Common myeloid progenitor, CD34-positive (primary cell): ENCODE data around the gene APEX1.

Experiments used
- CTCF ChIA-PET: fragments of 350-600 bp; sonication (Branson Sonifier 250); formaldehyde crosslinking; loops from one replicate; lab custom pipeline; 2021; ENCODE audit warnings: antibody characterized with exemption; lab: Charles Lee
- POLR2A ChIA-PET: fragments of 350-600 bp; sonication (Branson Sonifier 250); formaldehyde crosslinking; loops from one replicate; lab custom pipeline; 2021; ENCODE audit warnings: antibody characterized with exemption; lab: Charles Lee
- DNase-seq, 3 donors: peaks; one replicate each; pipeline versions ENCODE4 v3.0.0 to v3.0.0-alpha.2; 2013
- H3K27ac ChIP-seq, 2 experiments: 1 replicate in 1 of 2; 2 replicates in 1 of 2; pipeline ENCODE4 v1.7.0; 2013; ENCODE audit warnings: inconsistent platforms in 2 of 2, low read length in 2 of 2, mild to moderate bottlenecking in 2 of 2, low read depth in 1 of 2, moderate library complexity in 1 of 2; ENCODE audit not compliant: severe bottlenecking in 2 of 2, insufficient read depth in 1 of 2, poor library complexity in 1 of 2
- H3K27me3 ChIP-seq, 5 experiments: replicated peaks in 2 of 5; 1 replicate in 3 of 5; 2 replicates in 2 of 5; pipeline versions ENCODE4 v1.6.1 to v1.7.0; 2013; ENCODE audit warnings: low read length in 4 of 5, mild to moderate bottlenecking in 2 of 5, moderate library complexity in 2 of 5, inconsistent platforms in 1 of 5; ENCODE audit not compliant: insufficient read depth in 5 of 5, control insufficient read depth in 4 of 5
- H3K36me3 ChIP-seq, 4 experiments: 1 replicate in 2 of 4; 2 replicates in 2 of 4; pipeline versions ENCODE4 v1.6.1 to v1.7.0; 2013; ENCODE audit warnings: low read length in 3 of 4, control low read depth in 1 of 4, mild to moderate bottlenecking in 1 of 4; ENCODE audit not compliant: control insufficient read depth in 4 of 4, insufficient read depth in 4 of 4
- H3K4me1 ChIP-seq, 4 experiments: 1 replicate in 3 of 4; 2 replicates in 1 of 4; pipeline versions ENCODE4 v1.6.1 to v1.7.1; 2013; ENCODE audit warnings: low read length in 3 of 4, mild to moderate bottlenecking in 3 of 4, control low read depth in 1 of 4, inconsistent platforms in 1 of 4, moderate library complexity in 1 of 4; ENCODE audit not compliant: control insufficient read depth in 4 of 4, insufficient read depth in 4 of 4; ENCODE audit errors: control extremely low read depth in 1 of 4
- H3K4me3 ChIP-seq, 7 experiments: 1 replicate in 4 of 7; 2 replicates in 3 of 7; pipeline versions ENCODE4 v1.5.1 to v1.7.0; 2013; ENCODE audit warnings: mild to moderate bottlenecking in 7 of 7, low read length in 6 of 7, moderate library complexity in 6 of 7, inconsistent platforms in 2 of 7, low read depth in 2 of 7, control low read depth in 1 of 7; ENCODE audit not compliant: insufficient read depth in 4 of 7, control insufficient read depth in 1 of 7; ENCODE audit errors: extremely low read depth in 1 of 7
- H3K9me3 ChIP-seq, 5 experiments: 1 replicate in 4 of 5; 2 replicates in 1 of 5; pipeline versions ENCODE4 v1.6.1 to v1.7.1; 2013; ENCODE audit warnings: low read length in 4 of 5, mild to moderate bottlenecking in 2 of 5, inconsistent platforms in 1 of 5, low read depth in 1 of 5, moderate library complexity in 1 of 5; ENCODE audit not compliant: control insufficient read depth in 4 of 5, insufficient read depth in 2 of 5; ENCODE audit errors: control extremely low read depth in 1 of 5
- WGBS: methylation state at CpG from one replicate; pipeline ENCODE4 v1.1.5; 2013; ENCODE audit not compliant: insufficient coverage; 5-methylcytosine and 5-hydroxymethylcytosine counted together

Gene APEX1

GRCh38 chr14:20482382-20482781 is 27.4 kb downstream of the APEX1 start:
- Histone ChIP-seq H3K27me3 (no peaks in the 10 kb centered on the region), H3K4me1 (peaks cover 6 to 20% (median 15%) of the 10 kb centered on the region in 4 experiments), H3K9me3 (no peaks in the 10 kb centered on the region), H3K36me3 (peaks cover 0 to 11% (median 1%) of the 10 kb centered on the region in 4 experiments), H3K27ac (no peak overlapping the region), H3K4me3 (no peak overlapping the region)
- WGBS, result 95% methylated on average over 3 of the region's 5 CpGs
- DNase-seq, result no peak
- POLR2A ChIA-PET, result no interaction called here
- CTCF ChIA-PET, result interaction anchor here (0.9 kb wide), 1 partner anchor 67 kb away, joined by 3 read pairs; no protein-coding TSS in a partner anchor

GRCh38 chr14:20485900-20486299 is 30.9 kb downstream of the APEX1 start:
- Histone ChIP-seq H3K27ac (no peak overlapping the region), H3K4me3 (no peak overlapping the region), H3K4me1 (peaks cover 10 to 32% (median 16%) of the 10 kb centered on the region in 4 experiments), H3K27me3 (no peaks in the 10 kb centered on the region), H3K36me3 (no peaks in the 10 kb centered on the region), H3K9me3 (no peaks in the 10 kb centered on the region)
- CTCF ChIA-PET, result interaction anchor here (1.2 to 1.5 kb wide), 2 partner anchors 72 to 124 kb away, joined by 3 to 4 read pairs; no protein-coding TSS in a partner anchor
- 86% methylated on average over 7 of the region's 7 CpGs for WGBS
- no peak for DNase-seq
- POLR2A ChIA-PET, result interaction anchor here (0.6 kb wide), 1 partner anchor 37 kb away, joined by 3 read pairs; no protein-coding TSS in a partner anchor

- Histone ChIP-seq H3K4me1 (peaks cover 12 to 33% (median 16%) of the 10 kb centered on the region in 4 experiments), H3K27ac (no peak overlapping the region), H3K4me3 (peak overlapping the region in 1 of 7 experiments; percentile 23), H3K27me3 (no peaks in the 10 kb centered on the region), H3K9me3 (no peaks in the 10 kb centered on the region), H3K36me3 (no peaks in the 10 kb centered on the region)
- ChIA-PET CTCF (interaction anchor here (0.6 to 1.7 kb wide), 6 partner anchors 12 to 193 kb away, joined by 3 to 4 read pairs (median 4); partner anchors contain the start of gene APEX1), POLR2A (interaction anchor here (2.1 kb wide), 1 partner anchor 9 kb away, joined by 7 read pairs; no protein-coding TSS in a partner anchor)
- 27% methylated on average over 8 of the region's 8 CpGs for WGBS
- DNase-seq, result peak in 2 of 3 donors; percentile 43 to 46
Observed at GRCh38 chr14:20486684-20487395, 31.8 kb downstream of the APEX1 start.

GRCh38 chr14:20487396-20487725 is 32.3 kb downstream of the APEX1 start:
- Histone ChIP-seq H3K27ac (no peak overlapping the region), H3K36me3 (no peaks in the 10 kb centered on the region), H3K9me3 (no peaks in the 10 kb centered on the region), H3K4me1 (peaks cover 13 to 33% (median 16%) of the 10 kb centered on the region in 4 experiments), H3K27me3 (no peaks in the 10 kb centered on the region), H3K4me3 (peak overlapping the region in 1 of 7 experiments; percentile 23)
- ChIA-PET POLR2A (interaction anchor here (2.1 kb wide), 1 partner anchor 10 kb away, joined by 7 read pairs; no protein-coding TSS in a partner anchor), CTCF (interaction anchor here (0.9 to 1.7 kb wide), 5 partner anchors 11 to 123 kb away, joined by 3 to 4 read pairs (median 3); partner anchors contain the start of gene APEX1)
- no peak for DNase-seq

- no peak overlapping the region for H3K27ac ChIP-seq
- WGBS, result 50% methylated on average over 4 of the region's 6 CpGs
- ChIA-PET CTCF (interaction anchor here (0.9 to 1.0 kb wide), 3 partner anchors 7 to 41 kb away, joined by 3 to 4 read pairs (median 4); partner anchors contain the start of genes APEX1 and OSGEP), POLR2A (no interaction called here)
- peaks cover 17 to 44% (median 23%) of the 10 kb centered on the region in 4 experiments for H3K4me1 ChIP-seq
- no peak for DNase-seq
- H3K36me3 ChIP-seq, result no peaks in the 10 kb centered on the region
- no peaks in the 10 kb centered on the region for H3K27me3 ChIP-seq
- H3K4me3 ChIP-seq, result no peak overlapping the region
- H3K9me3 ChIP-seq, result no peaks in the 10 kb centered on the region
Observed at GRCh38 chr14:20489093-20489994, 34.3 kb downstream of the APEX1 start.

- CTCF ChIA-PET, result no interaction called here
- H3K9me3 ChIP-seq, result no peaks in the 10 kb centered on the region
- H3K4me3 ChIP-seq, result no peak overlapping the region
Observed at GRCh38 chr14:20490563-20490962, 35.5 kb downstream of the APEX1 start.

More at GRCh38 chr14:20490563-20490962, 35.5 kb downstream of the APEX1 start:
- H3K27me3 ChIP-seq, result no peaks in the 10 kb centered on the region
- peaks cover 17 to 46% (median 23%) of the 10 kb centered on the region in 4 experiments for H3K4me1 ChIP-seq
- no peaks in the 10 kb centered on the region for H3K36me3 ChIP-seq
- no peak for DNase-seq
- POLR2A ChIA-PET, result no interaction called here
- 80% methylated on average over 3 of the region's 6 CpGs for WGBS
- no peak overlapping the region for H3K27ac ChIP-seq
